ENCODE measurements around the gene STRBP.
"Not testable (repeated sequence)": the region's sequence is repeated elsewhere in the genome, so short reads cannot be mapped to it uniquely, and the experiment has no call there.

STRBP gene

GRCh38 chr9:123299558-123300126 is 31.3 kb upstream of the STRBP start:
- H3K27ac Mint-ChIP-seq: no peak overlapping the region
- H3K9me3 Mint-ChIP-seq: no peaks in the 10 kb centered on the region
- H3K4me3 Mint-ChIP-seq: no peak overlapping the region
- no peak for DNase-seq
- H3K4me1 Mint-ChIP-seq: peaks cover 29% of the 10 kb centered on the region
- CTCF ChIA-PET: no interaction called here
- H3K36me3 Mint-ChIP-seq: no peaks in the 10 kb centered on the region
- no peaks in the 10 kb centered on the region for H3K27me3 Mint-ChIP-seq

DNA sequence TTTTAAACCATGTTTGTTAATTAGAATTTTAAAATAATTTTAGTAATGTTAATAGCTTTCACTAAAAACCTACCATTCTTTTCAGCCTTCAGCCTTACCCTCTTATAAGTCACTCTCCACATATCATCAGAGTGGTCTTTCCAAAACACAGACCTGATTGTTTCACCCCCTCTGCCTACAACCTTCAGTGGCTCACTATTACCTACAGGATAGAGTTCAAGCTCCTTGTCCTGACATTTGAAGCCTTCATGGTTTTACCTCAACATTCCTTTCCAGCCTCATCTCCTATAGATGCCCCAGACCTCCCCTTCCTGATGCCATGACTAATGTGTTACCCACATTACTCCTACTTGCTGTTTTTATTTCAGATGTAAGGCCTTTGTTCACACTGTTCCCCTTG is 27.8 kb upstream of the STRBP start:
- Mint-ChIP-seq H3K4me1 (no peaks in the 10 kb centered on the region), H3K27me3 (peaks cover 5% of the 10 kb centered on the region), H3K27ac (no peak overlapping the region), H3K4me3 (no peak overlapping the region), H3K9me3 (no peaks in the 10 kb centered on the region), H3K36me3 (no peaks in the 10 kb centered on the region)
- DNase-seq: no peak
- CTCF ChIA-PET: interaction anchor here (0.6 kb wide), 1 partner anchor 1504 kb away, joined by 3 read pairs; no protein-coding TSS in a partner anchor

DNA sequence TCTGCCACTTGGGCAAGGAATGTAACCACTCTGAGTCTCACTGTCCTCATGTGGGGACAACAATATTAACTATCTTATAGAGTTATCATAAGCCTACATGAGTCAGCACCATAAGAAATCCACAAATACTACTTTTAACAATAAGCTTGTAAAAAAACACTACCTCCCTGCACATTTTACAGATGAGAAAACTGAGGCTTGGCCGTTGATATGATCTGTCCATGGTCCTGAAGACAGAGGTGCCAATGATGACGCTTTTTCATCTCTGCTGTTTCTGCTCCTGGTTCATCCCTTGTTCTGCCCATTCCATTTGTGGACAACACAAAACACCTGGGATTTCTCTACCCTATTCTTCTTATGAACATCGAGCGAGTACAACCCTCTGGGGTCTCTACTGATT is 23.4 kb upstream of the STRBP start:
- H3K27me3 Mint-ChIP-seq: peaks cover 5% of the 10 kb centered on the region
- no peaks in the 10 kb centered on the region for H3K36me3 Mint-ChIP-seq
- no peaks in the 10 kb centered on the region for H3K9me3 Mint-ChIP-seq
- H3K4me3 Mint-ChIP-seq: no peak overlapping the region
- CTCF ChIA-PET: interaction anchor here (1.3 kb wide), 1 partner anchor 13 kb away, joined by 4 read pairs; no protein-coding TSS in a partner anchor
- H3K4me1 Mint-ChIP-seq: no peaks in the 10 kb centered on the region
- peak; percentile 32 for DNase-seq
- H3K27ac Mint-ChIP-seq: no peak overlapping the region

DNA sequence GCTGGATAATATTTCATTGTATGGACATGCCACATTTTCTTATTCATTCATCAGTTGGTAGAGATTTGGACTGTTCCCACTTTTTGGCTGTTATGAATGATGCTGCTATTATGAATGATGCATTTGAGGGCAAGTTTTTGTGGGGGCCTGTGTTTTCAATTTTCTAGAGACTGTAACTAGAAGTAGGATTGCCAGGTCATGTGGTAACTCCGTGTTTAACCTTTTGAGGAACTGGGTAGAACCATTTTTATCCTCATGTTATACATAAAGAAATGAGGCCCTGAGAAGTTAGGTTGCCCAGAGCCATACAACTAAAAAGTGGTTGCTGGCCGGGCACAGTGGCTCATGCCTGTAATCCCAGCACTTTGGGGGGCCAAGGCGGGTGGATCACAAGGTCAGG is 22.4 kb upstream of the STRBP start:
- CTCF ChIA-PET: interaction anchor here (1.3 kb wide), 1 partner anchor 14 kb away, joined by 4 read pairs; no protein-coding TSS in a partner anchor
- Mint-ChIP-seq H3K4me3 (no peak overlapping the region), H3K9me3 (no peaks in the 10 kb centered on the region), H3K27me3 (peaks cover 8% of the 10 kb centered on the region), H3K36me3 (no peaks in the 10 kb centered on the region), H3K27ac (no peak overlapping the region), H3K4me1 (no peaks in the 10 kb centered on the region)
- DNase-seq: no peak

DNA sequence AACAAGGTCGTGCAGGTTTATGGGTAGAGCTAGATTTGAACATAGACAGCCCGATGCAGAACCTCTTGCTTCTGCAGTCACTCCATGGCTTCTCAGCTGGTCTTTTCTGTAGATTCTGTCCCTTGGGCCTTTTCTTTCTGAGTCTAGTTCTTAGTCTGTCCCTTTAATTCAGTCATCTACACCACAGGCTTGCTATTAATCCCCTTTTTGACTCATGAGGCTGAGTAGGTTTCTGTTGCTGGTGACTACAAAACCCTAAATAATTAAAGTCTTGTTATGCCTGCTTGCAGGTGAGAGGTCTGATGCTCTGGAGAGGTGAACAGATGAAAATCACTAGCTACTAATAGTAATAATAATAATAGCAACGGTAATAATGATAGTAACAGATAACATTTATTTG is 19.3 kb upstream of the STRBP start:
- H3K4me3 Mint-ChIP-seq: no peak overlapping the region
- H3K9me3 Mint-ChIP-seq: no peaks in the 10 kb centered on the region
- no peaks in the 10 kb centered on the region for H3K4me1 Mint-ChIP-seq
- no peaks in the 10 kb centered on the region for H3K36me3 Mint-ChIP-seq
- H3K27ac Mint-ChIP-seq: no peak overlapping the region
- DNase-seq: no peak
- CTCF ChIA-PET: no interaction called here
- peaks cover 12% of the 10 kb centered on the region for H3K27me3 Mint-ChIP-seq

DNA sequence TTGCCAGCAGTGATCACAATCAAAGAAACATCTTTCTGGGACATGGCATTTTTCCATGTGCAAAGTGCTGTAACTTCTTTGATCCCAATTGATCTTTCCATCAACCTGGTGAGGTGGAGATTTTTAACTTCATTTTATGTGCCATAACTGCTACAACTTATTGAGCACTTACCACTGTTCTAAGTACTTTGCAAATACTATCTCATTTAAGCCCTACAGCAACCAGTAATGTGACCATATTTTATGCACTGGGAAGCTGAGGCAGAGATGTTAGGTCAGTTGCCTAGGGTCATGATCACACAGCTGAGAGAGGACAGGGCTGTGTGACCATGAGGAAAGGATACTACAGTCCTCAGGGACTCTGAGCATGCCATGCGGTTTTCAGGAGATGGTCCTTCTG is 17.9 kb upstream of the STRBP start:
- no peaks in the 10 kb centered on the region for H3K9me3 Mint-ChIP-seq
- CTCF ChIA-PET: no interaction called here
- H3K27ac Mint-ChIP-seq: no peak overlapping the region
- H3K27me3 Mint-ChIP-seq: peaks cover 7% of the 10 kb centered on the region
- H3K4me3 Mint-ChIP-seq: no peak overlapping the region
- H3K36me3 Mint-ChIP-seq: no peaks in the 10 kb centered on the region
- no peaks in the 10 kb centered on the region for H3K4me1 Mint-ChIP-seq
- no peak for DNase-seq

GRCh38 chr9:123284656-123285055 is 16.3 kb upstream of the STRBP start:
- Mint-ChIP-seq H3K36me3 (no peaks in the 10 kb centered on the region), H3K4me3 (no peak overlapping the region), H3K4me1 (no peaks in the 10 kb centered on the region), H3K27ac (no peak overlapping the region), H3K9me3 (no peaks in the 10 kb centered on the region), H3K27me3 (peaks cover 10% of the 10 kb centered on the region)
- DNase-seq: no peak
- CTCF ChIA-PET: no interaction called here

DNA sequence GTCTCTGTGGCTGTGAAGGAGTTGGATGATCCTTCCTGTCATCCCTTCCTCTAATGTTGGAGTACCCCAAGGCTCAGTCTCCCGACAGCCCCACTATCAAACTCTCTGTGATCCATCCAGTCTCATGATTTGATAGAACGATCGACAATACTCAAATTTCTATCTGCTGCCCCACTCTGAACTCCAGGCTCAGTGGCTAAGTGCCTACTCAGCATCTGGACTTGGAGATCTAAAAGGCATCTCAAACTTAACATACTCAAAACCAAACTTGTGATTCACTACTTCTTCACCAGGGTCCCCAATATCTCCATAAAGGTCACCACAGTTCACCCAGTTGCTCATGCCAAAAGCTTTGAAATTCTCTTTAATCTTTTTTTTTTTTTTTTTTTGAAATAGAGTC is 15.1 kb upstream of the STRBP start:
- Mint-ChIP-seq H3K4me1 (no peaks in the 10 kb centered on the region), H3K9me3 (no peaks in the 10 kb centered on the region), H3K4me3 (no peak overlapping the region), H3K27ac (no peak overlapping the region), H3K36me3 (no peaks in the 10 kb centered on the region), H3K27me3 (peaks cover 15% of the 10 kb centered on the region)
- DNase-seq: no peak
- CTCF ChIA-PET: no interaction called here

GRCh38 chr9:123283048-123283408 is 14.6 kb upstream of the STRBP start:
- no peak for DNase-seq
- no peaks in the 10 kb centered on the region for H3K36me3 Mint-ChIP-seq
- no peak overlapping the region for H3K4me3 Mint-ChIP-seq
- peaks cover 4% of the 10 kb centered on the region for H3K4me1 Mint-ChIP-seq
- CTCF ChIA-PET: no interaction called here
- peaks cover 15% of the 10 kb centered on the region for H3K27me3 Mint-ChIP-seq
- H3K9me3 Mint-ChIP-seq: no peaks in the 10 kb centered on the region
- no peak overlapping the region for H3K27ac Mint-ChIP-seq

DNA sequence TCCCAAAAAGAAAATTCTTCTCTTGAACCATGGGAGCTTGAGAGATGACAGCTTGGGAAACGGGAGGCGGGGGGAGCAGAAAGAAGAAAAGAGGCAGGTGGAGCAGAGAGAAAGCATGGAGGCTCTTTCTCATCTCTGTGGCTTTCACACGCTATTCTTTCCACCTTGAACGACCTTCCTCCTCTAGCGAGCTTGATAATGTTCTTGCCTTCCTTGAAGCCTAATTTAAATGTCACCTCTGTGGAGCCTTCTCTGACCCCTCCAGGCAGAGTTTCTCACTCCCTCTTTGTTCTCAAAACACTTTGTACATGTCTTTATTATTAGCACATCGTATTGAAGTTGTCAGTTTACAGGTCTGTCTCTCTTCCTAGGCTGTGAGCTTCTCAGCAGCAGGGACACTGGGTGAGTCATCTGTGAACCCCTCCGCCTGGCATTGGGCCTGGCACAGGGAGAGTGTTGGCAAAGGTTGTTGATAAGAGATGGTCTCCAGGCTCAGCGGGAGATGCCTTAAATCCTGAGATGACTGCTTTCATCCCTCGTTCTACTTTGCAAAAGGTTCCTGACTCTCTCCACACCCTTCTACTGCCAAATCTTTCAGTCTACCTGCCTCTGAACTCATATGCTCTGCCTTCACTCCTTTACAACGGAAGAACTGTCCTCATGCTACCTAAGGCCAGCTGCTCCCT is 14.1 kb upstream of the STRBP start:
- CTCF ChIA-PET: no interaction called here
- Mint-ChIP-seq H3K9me3 (no peaks in the 10 kb centered on the region), H3K4me1 (peaks cover 4% of the 10 kb centered on the region), H3K27ac (no peak overlapping the region), H3K36me3 (no peaks in the 10 kb centered on the region), H3K27me3 (peaks cover 15% of the 10 kb centered on the region), H3K4me3 (no peak overlapping the region)
- no peak for DNase-seq

- Mint-ChIP-seq H3K4me3 (no peak overlapping the region), H3K27ac (no peak overlapping the region), H3K9me3 (no peaks in the 10 kb centered on the region), H3K27me3 (peaks cover 15% of the 10 kb centered on the region), H3K4me1 (peaks cover 4% of the 10 kb centered on the region), H3K36me3 (no peaks in the 10 kb centered on the region)
- CTCF ChIA-PET: no interaction called here
- no peak for DNase-seq
Measured at GRCh38 chr9:123281659-123282350, 13.4 kb upstream of the STRBP start.

DNA sequence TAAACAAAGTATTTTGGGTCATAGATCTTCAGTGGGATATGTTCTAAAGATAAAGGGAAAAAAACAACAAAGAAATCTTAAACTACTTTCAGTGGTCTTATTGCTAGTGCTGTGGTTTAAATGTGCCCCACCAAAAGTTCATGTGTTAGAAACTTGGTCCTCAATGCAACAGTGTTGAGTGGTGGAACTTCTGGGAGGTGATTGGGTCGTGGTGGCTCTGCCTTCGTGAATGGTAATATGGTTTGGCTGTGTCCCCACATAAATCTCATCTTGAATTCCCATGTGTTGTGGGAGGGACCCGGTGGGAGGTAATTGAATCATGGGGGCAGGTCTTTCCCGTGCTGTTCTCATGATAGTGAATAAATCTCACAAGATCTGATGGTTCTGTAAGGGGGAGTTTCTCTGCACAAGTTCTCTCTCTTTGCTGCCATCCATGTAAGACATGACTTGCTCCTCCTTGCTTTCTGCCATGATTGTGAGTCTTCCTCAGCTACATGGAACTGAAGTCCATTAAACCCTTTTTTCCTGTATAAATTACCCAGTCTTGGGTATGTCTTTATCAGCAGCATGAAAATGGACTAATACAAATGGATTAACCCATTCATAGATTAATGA is 10.6 kb upstream of the STRBP start:
- H3K9me3 Mint-ChIP-seq, CTCF ChIA-PET, DNase-seq, H3K27ac Mint-ChIP-seq, H3K4me1 Mint-ChIP-seq, H3K4me3 Mint-ChIP-seq, H3K36me3 Mint-ChIP-seq: not testable (repeated sequence)
- H3K27me3 Mint-ChIP-seq: peaks cover 14% of the 10 kb centered on the region

DNA sequence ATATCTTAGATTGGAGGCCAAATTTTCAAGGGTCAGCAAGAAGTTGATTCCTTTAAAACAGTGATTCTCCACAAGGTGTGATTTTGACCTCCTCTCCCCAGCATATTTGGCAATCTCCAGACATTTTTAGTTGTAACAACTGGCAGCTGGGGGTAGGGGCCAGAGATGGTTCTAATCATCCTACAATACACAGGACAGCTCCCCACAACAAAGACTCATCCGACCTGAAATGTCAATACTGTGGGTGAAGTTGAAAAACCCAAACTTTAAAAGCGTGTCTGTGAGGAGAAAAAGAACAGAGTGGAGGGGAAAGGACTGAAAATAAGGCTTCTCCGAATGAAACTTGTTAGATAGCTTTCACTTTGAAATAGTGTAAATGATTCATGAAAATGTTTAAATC is 10.0 kb upstream of the STRBP start:
- DNase-seq: no peak
- Mint-ChIP-seq H3K36me3 (no peaks in the 10 kb centered on the region), H3K27ac (no peak overlapping the region), H3K4me3 (no peak overlapping the region), H3K9me3 (no peaks in the 10 kb centered on the region), H3K27me3 (peaks cover 14% of the 10 kb centered on the region), H3K4me1 (peaks cover 6% of the 10 kb centered on the region)
- CTCF ChIA-PET: no interaction called here

DNA sequence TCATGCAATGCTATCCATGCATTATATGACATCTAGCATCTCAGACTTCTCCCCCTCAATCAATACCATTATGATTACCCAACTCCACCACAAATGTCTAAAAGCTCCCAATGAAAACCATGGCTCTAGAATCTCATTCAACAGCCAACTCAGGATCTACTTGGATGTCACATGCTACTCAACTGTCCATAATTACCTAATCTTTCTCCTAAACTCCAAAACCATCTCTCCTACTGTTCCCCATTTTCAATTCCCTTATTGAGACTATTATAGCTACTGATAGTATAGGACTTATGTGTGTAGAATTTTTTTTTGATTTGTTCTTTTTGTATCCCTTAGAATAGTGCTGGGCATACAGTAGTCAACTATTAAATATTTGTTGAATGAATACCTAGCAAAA is 8.2 kb upstream of the STRBP start:
- Mint-ChIP-seq H3K9me3 (no peaks in the 10 kb centered on the region), H3K4me1 (peaks cover 6% of the 10 kb centered on the region), H3K36me3 (no peaks in the 10 kb centered on the region), H3K4me3 (no peak overlapping the region), H3K27me3 (peaks cover 14% of the 10 kb centered on the region), H3K27ac (no peak overlapping the region)
- CTCF ChIA-PET: no interaction called here
- DNase-seq: no peak

- Mint-ChIP-seq H3K27me3 (peaks cover 19% of the 10 kb centered on the region), H3K4me1 (peaks cover 20% of the 10 kb centered on the region)
- H3K4me3 Mint-ChIP-seq, H3K36me3 Mint-ChIP-seq, DNase-seq, H3K9me3 Mint-ChIP-seq, H3K27ac Mint-ChIP-seq: not testable (repeated sequence)
- CTCF ChIA-PET: interaction anchor here (1.1 kb wide), 1 partner anchor 10 kb away, joined by 3 read pairs; no protein-coding TSS in a partner anchor
Measured at GRCh38 chr9:123271133-123271532, 2.7 kb upstream of the STRBP start.

Data from activated naive CD4-positive, alpha-beta T cell treated with anti-CD3 and anti-CD28 coated beads, Interleukin-2, amount 10 ng/mL, durations not matched to agents 7 days and 5 days (primary cell).